Osteocyte (in vitro differentiated cells): ENCODE measurements around the gene PATE1. TPM values are rescaled to one million over a fixed set of nuclear protein-coding genes. Genes with fewer than 3 reads are reported as not detected.

Source experiments
- DNase-seq: peaks from one replicate; pipeline ENCODE4 v3.0.0; 2021; ENCODE audit warnings: mixed read lengths; ENCODE audit not compliant: unreplicated experiment; ENCODE audit errors: extremely low spot score
- H3K27ac Mint-ChIP-seq: one replicate; pipeline ENCODE4 v1.8.0; 2021; ENCODE audit warnings: mild to moderate bottlenecking, mixed read lengths; ENCODE audit not compliant: unreplicated experiment
- H3K27me3 Mint-ChIP-seq: one replicate; pipeline ENCODE4 v1.8.0; 2021; ENCODE audit warnings: mixed read lengths; ENCODE audit not compliant: unreplicated experiment
- H3K36me3 Mint-ChIP-seq: one replicate; pipeline ENCODE4 v1.8.0; 2021; ENCODE audit warnings: mixed read lengths; ENCODE audit not compliant: unreplicated experiment
- H3K4me1 Mint-ChIP-seq: one replicate; pipeline ENCODE4 v1.8.0; 2021; ENCODE audit warnings: mixed read lengths; ENCODE audit not compliant: unreplicated experiment
- H3K4me3 Mint-ChIP-seq: one replicate; pipeline ENCODE4 v1.8.0; 2021; ENCODE audit warnings: mild to moderate bottlenecking, moderate library complexity, mixed read lengths; ENCODE audit not compliant: unreplicated experiment
- H3K9me3 Mint-ChIP-seq: one replicate; pipeline ENCODE4 v1.8.0; 2021; ENCODE audit warnings: mixed read lengths; ENCODE audit not compliant: unreplicated experiment
- total RNA-seq: library from RNA; stranded (reverse); gene quantifications from 2 replicates; pipeline ENCODE4 v1.2.1, GENCODE V29; 2021
- TF ChIP-seq, protein P1 (sequence below): fragments of 200-600 bp; sonication (generic); IDR thresholded peaks from 2 replicates; pipeline ENCODE4 v1.5.0; 2021; ENCODE audit warnings: antibody characterized with exemption, mild to moderate bottlenecking, moderate library complexity

The PATE1 gene
- total RNA-seq, 1 donor from 2014 or later, result not detected

DNA sequence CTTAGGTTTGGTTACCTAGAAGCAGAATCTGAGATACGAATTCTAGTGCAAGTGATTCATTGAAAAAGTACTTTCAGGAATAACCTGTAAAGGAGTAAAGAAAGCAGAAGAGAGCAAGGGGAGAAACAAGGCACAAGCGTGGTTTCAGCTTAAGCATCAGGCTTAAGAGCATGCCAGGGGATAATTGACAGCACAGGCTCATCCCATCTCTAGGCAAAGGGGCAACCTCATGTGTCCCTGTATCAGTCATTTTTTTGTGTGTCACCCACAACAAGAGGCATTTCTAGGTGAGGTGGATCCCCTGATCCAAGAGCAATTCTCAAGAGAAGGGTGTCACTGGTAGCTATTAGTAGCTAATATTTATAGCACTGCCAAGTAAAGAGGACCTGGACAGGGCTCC lies 24.5 kb downstream of the PATE1 start:
- TF ChIP-seq, protein P1, sequence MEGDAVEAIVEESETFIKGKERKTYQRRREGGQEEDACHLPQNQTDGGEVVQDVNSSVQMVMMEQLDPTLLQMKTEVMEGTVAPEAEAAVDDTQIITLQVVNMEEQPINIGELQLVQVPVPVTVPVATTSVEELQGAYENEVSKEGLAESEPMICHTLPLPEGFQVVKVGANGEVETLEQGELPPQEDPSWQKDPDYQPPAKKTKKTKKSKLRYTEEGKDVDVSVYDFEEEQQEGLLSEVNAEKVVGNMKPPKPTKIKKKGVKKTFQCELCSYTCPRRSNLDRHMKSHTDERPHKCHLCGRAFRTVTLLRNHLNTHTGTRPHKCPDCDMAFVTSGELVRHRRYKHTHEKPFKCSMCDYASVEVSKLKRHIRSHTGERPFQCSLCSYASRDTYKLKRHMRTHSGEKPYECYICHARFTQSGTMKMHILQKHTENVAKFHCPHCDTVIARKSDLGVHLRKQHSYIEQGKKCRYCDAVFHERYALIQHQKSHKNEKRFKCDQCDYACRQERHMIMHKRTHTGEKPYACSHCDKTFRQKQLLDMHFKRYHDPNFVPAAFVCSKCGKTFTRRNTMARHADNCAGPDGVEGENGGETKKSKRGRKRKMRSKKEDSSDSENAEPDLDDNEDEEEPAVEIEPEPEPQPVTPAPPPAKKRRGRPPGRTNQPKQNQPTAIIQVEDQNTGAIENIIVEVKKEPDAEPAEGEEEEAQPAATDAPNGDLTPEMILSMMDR, result no peak
- Mint-ChIP-seq H3K4me3 (no peak overlapping the region), H3K9me3 (no peaks in the 10 kb centered on the region), H3K4me1 (no peaks in the 10 kb centered on the region), H3K36me3 (no peaks in the 10 kb centered on the region), H3K27ac (no peak overlapping the region), H3K27me3 (peaks cover 14% of the 10 kb centered on the region)
- DNase-seq, result no peak

DNA sequence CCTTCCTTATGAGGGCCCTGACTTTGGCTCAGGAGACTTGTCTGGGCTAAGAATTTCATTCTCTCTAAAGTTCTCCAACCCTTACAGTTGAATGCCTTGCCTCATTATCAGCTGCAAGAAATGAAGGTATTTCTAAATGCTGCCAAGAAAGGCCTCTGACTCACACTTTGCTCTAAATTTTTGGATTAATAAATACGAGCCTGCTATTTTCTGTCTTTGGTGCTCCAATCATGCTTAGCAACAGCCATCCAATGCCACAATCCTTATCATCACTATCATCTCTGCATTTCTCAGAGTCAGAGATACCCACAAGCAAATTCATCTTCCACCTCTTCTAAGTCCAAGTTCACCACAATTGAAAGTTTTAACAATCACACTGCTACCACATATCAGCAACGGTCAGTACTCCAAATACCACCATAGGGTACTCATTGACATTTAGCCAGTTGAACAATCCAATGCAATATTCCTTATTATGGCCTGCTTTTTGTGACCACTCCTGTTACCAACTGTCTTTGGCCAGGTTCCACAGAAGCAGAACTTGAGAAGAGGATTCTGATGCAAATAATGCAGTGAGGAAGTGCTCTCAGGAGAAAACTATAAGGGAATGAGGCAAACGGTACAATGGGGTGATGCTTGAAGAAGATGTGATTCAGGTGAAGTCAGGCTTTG lies 26.9 kb downstream of the PATE1 start:
- TF ChIP-seq, protein P1, result no peak
- no peaks in the 10 kb centered on the region for H3K4me1 Mint-ChIP-seq
- no peak overlapping the region for H3K27ac Mint-ChIP-seq
- no peak overlapping the region for H3K4me3 Mint-ChIP-seq
- H3K27me3 Mint-ChIP-seq, result peaks cover 12% of the 10 kb centered on the region
- no peaks in the 10 kb centered on the region for H3K9me3 Mint-ChIP-seq
- no peak for DNase-seq
- no peaks in the 10 kb centered on the region for H3K36me3 Mint-ChIP-seq

DNA sequence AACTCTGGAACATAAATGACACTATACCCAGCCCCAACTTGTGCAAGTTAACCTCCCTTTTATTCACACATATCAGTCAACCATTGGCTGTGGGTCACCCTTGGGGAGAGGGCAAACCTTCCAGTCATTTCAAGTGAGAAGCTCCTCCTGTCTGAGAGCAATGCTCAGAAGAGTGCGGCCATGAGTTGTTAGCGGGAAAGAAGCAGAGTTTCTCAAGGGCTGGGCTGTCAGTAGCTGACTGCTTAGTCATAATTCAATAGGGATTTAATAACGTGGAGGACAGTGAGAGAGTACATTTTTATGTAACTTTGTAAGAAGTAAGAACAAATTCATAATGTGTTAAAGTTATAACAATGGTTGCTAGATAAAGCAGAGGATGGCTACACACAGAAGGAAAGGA lies 27.4 kb downstream of the PATE1 start:
- Mint-ChIP-seq H3K9me3 (no peaks in the 10 kb centered on the region), H3K36me3 (no peaks in the 10 kb centered on the region), H3K4me1 (no peaks in the 10 kb centered on the region), H3K27ac (no peak overlapping the region), H3K4me3 (no peak overlapping the region), H3K27me3 (peaks cover 8% of the 10 kb centered on the region)
- DNase-seq, result no peak
- TF ChIP-seq, protein P1, result no peak

DNA sequence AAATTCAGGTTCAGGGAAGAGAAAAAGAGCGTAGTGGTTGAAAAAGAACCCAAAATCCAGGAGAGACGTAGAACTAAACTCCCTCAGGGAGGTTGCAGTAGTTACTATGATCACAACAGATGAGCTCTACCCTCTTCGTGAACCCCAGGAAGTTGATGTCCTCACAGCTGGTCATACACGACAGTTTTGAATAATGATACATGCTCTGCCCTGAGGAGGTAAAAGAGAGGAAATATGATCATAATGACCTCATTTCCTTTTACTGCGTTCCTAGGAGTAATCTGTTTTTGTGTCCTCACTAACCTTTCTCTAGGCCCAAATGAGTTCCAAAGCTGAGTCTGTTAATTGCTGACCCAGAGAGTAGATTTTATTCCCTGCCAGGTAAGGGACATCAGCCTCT lies 31.2 kb downstream of the PATE1 start:
- H3K27me3 Mint-ChIP-seq, result peaks cover 4% of the 10 kb centered on the region
- TF ChIP-seq, protein P1, result no peak
- no peaks in the 10 kb centered on the region for H3K4me1 Mint-ChIP-seq
- H3K9me3 Mint-ChIP-seq, result no peaks in the 10 kb centered on the region
- no peak overlapping the region for H3K4me3 Mint-ChIP-seq
- DNase-seq, result no peak
- no peak overlapping the region for H3K27ac Mint-ChIP-seq
- no peaks in the 10 kb centered on the region for H3K36me3 Mint-ChIP-seq

DNA sequence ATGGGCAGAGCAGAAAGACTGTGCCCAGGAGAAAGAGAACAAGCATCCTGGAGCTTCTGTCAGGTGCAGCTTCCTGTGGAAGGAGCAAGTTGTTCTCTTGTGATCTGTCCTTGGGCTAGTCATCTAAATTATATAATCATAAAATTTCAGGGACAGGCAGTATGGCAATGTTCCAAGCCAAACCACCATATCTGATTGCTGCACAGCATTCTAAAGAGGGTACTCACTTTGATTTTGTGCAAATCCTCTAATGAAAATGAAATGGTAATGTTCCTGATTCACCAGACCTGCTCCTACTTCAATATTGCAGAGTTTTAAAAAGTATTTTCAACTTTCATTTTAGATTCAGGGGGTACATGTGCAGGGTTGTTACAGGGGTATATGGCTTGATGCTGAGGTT lies 32.6 kb downstream of the PATE1 start, which contains the start of gene PATE2:
Gene PATE2 (minus strand): TSS at position 101 of the 400 bp plus-strand sequence. CDS start 55 bp downstream, at position 46.
- no peaks in the 10 kb centered on the region for H3K36me3 Mint-ChIP-seq
- H3K4me3 Mint-ChIP-seq, result no peak within 1 kb of the TSS
- peaks cover 4% of the 10 kb centered on the region for H3K27me3 Mint-ChIP-seq
- TF ChIP-seq, protein P1, result no peak
- DNase-seq, result no peak
- no peak within 1 kb of the TSS for H3K27ac Mint-ChIP-seq
- H3K4me1 Mint-ChIP-seq, result no peaks in the 10 kb centered on the region
- H3K9me3 Mint-ChIP-seq, result no peaks in the 10 kb centered on the region
